NOMO-1 treated with DMSO at 0.1 percent for 48 hours (cell line): ENCODE results near the gene FLVCR2.
"Not testable (repeated sequence)": the region's sequence is repeated elsewhere in the genome, so short reads cannot be mapped to it uniquely, and the experiment has no call there.

Experiments used
- DNase-seq: peaks from one replicate; lab custom pipeline; 2025; ENCODE audit not compliant: unreplicated experiment; lab: John Stamatoyannopoulos, UW

Gene FLVCR2

GRCh38 chr14:75591331-75591946 is 13.0 kb downstream of the FLVCR2 start:
- DNase-seq: no peak

GRCh38 chr14:75591987-75592575 is 13.7 kb downstream of the FLVCR2 start:
- no peak for DNase-seq

GRCh38 chr14:75595226-75595625 is 16.8 kb downstream of the FLVCR2 start:
- DNase-seq: no peak

GRCh38 chr14:75597149-75597548 is 18.7 kb downstream of the FLVCR2 start:
- peak; percentile 87 for DNase-seq

GRCh38 chr14:75600100-75600499 is 21.7 kb downstream of the FLVCR2 start:
- DNase-seq: not testable (repeated sequence)

GRCh38 chr14:75601061-75601460 is 22.6 kb downstream of the FLVCR2 start:
- not testable (repeated sequence) for DNase-seq

GRCh38 chr14:75602503-75602902 is 24.1 kb downstream of the FLVCR2 start:
- DNase-seq: no peak

GRCh38 chr14:75604979-75605851 is 26.8 kb downstream of the FLVCR2 start:
- peak; percentile 78 for DNase-seq

GRCh38 chr14:75605916-75606315 is 27.5 kb downstream of the FLVCR2 start:
- no peak for DNase-seq

GRCh38 chr14:75607044-75607443 is 28.6 kb downstream of the FLVCR2 start:
- no peak for DNase-seq

- no peak for DNase-seq
Observed at GRCh38 chr14:75607842-75608640, 29.6 kb downstream of the FLVCR2 start.

- no peak for DNase-seq
Observed at GRCh38 chr14:75609116-75609515, 30.7 kb downstream of the FLVCR2 start.

GRCh38 chr14:75609606-75610475 is 31.4 kb downstream of the FLVCR2 start:
- no peak for DNase-seq

- DNase-seq: no peak
Observed at GRCh38 chr14:75610834-75611233, 32.4 kb downstream of the FLVCR2 start.

- no peak for DNase-seq
Observed at GRCh38 chr14:75612157-75612556, 33.7 kb downstream of the FLVCR2 start.

GRCh38 chr14:75614179-75614578 is 35.8 kb downstream of the FLVCR2 start:
- DNase-seq: peak; percentile 66

- peak; percentile 95 for DNase-seq
Observed at GRCh38 chr14:75615200-75615599, 36.8 kb downstream of the FLVCR2 start.

- no peak for DNase-seq
Observed at GRCh38 chr14:75619548-75619947, 41.1 kb downstream of the FLVCR2 start.

- no peak for DNase-seq
Observed at GRCh38 chr14:75625034-75625433, 46.6 kb downstream of the FLVCR2 start.

GRCh38 chr14:75626396-75626795 is 48.0 kb downstream of the FLVCR2 start:
- DNase-seq: no peak
